Stimulated activated CD8-positive, alpha-beta memory T cell treated with anti-CD3 and anti-CD28 coated beads, Interleukin-15, amount 100 ng/mL, for 24 hours (primary cell): ENCODE results near the gene SECTM1.

Experiments
- DNase-seq: peaks from one replicate; pipeline ENCODE4 v3.0.0-alpha.2; 2020; ENCODE audit warnings: low read depth

Gene SECTM1

GRCh38 chr17:82328141-82328993, 5.2 kb downstream of the SECTM1 start:
- no peak for DNase-seq

GRCh38 chr17:82327757-82328140, 5.8 kb downstream of the SECTM1 start:
- no peak for DNase-seq

DNA sequence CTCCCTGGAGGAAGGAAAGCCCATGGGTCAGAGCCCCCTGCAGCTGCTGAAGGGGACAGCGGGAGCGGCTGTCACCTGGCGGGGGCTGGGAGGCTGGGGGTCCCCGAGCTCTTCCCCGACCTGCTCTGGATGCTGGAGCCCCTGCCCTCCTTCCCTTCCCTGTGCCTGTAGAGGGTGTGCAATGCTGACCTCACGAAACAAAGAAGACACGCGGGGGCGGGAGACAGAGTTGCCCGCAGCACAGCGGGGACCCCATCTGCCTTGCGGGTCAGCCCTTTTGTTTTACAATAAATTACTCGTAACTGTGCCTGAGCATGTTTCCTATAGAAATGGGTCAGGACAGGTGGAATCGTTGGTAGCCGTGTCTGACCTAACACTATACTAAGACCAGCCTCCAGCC, 6.3 kb downstream of the SECTM1 start:
- DNase-seq, result no peak

GRCh38 chr17:82325286-82326180, 8.0 kb downstream of the SECTM1 start:
- DNase-seq, result no peak

DNA sequence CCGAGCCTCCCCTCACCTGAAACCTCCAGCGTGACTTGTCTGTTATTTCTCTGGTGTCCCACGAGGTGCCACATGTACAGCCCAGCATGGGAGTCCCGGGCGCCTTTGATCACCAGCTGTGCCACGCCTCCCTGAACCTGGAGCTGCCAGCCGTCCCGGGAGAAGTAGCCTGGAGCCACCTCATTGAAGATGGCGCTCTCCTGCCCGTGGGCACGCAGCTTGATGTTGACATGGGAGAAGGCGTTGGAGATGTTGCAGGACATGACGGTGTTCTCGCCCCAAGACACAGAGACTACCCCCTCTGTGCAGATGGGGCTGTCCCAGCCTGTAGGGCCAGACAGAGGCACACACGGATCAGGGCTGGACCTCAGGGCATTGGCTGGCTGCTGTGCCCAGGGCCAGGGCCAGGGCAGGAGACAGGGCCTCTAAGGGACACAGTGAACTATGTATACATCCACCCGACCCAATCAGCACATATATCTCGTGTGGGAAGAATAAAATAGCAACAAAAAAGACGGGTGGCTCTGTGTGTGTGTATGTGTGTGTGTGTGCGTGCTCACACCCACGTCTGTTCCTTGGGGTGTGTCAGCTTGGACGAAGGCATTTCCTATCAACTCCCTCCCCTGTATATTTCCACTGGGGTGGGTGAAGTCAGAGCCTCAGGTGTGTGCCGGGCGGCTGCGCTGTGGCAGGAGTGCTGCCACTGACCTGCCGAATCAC, 8.8 kb downstream of the SECTM1 start:
- no peak for DNase-seq

GRCh38 chr17:82323514-82324234, 9.9 kb downstream of the SECTM1 start:
- no peak for DNase-seq

- DNase-seq, result no peak
Measured at GRCh38 chr17:82322526-82323453, 10.8 kb downstream of the SECTM1 start.

DNA sequence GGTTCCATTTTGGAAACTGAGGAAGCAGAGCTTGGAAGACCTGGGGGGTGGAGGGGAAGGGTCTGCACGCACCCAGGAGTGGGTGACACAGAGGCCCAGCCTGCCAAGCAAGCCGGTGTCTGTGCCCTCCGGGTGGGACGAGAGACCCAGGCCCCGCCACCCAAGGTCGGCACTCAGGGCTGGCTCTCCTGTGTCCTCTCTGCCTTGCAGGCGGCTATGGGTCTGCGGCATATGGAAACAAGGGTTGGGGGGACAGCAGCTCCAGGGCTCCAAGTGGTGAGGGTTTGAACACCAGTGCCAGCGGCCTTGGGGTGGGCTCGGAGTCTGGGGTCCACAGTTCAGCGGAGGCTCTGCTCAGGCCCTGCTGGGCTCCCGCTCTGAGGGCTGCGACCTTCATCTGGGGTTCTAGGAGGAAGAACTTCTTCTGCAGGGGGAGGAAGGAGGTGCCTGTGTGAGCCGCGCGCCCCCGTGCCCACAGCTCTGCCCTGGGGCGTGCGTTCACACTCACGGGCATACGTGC, 11.6 kb downstream of the SECTM1 start:
- DNase-seq, result no peak

GRCh38 chr17:82320956-82321927, 12.3 kb downstream of the SECTM1 start:
- DNase-seq, result peak; percentile 49

GRCh38 chr17:82320140-82320840, 13.3 kb downstream of the SECTM1 start:
- no peak for DNase-seq

- DNase-seq, result no peak
Measured at GRCh38 chr17:82319619-82320062, 13.9 kb downstream of the SECTM1 start.

DNA sequence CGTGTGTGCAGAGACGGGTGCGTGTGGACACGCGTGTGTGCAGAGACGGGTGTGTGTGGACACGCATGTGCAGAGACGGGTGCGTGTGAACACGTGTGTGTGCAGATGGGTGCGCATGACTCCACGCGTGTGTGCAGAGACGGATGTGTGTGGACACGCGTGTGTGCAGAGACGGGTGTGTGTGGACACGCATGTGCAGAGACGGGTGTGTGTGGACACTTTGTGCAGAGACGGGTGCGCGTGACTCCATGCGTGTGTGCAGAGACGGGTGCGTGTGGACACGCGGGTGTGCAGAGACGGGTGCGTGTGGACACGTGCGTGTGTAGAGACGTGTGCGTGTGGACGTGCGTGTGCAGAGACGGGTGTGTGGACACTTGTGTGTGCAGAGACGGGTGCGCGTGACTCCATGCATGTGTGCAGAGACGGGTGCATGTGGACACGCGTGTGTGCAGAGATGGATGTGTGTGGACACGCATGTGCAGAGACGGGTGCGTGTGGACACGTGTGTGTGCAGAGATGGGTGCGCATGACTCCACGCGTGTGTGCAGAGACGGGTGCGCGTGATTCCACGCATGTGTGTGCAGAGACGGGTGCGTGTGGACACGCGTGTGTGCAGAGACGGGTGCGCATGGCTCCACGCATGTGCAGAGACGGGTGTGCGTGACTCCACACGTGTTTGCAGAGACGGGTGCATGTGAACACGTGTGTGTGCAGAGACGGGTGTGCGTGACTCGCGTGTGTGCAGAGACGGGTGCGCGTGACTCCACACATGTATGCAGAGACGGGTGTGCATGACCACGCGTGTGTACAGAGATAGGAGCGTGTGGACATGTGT, 14.6 kb downstream of the SECTM1 start:
- DNase-seq, result no peak

DNA sequence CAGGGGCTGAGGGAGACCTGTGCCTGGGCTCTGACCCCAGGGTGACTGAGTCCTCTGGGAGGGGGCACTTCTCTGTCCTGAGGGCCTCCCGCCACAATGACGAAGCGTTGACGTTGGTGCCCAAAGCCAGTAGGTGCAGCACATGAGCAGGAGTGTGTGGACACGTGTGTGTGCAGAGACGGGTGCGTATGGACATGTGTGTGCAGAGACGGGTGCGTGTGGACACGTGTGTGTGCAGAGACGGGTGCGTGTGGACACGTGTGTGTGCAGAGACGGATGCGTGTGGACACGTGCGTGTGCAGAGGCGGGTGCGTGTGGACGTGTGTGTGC, 15.4 kb downstream of the SECTM1 start:
- DNase-seq, result no peak

- DNase-seq, result no peak
Measured at GRCh38 chr17:82317394-82318168, 16.0 kb downstream of the SECTM1 start, which contains the start of gene CD7. Gene CD7, minus strand, starts transcription at chr17:82317608. Its CDS starts 113 bp downstream, at chr17:82317495.

DNA sequence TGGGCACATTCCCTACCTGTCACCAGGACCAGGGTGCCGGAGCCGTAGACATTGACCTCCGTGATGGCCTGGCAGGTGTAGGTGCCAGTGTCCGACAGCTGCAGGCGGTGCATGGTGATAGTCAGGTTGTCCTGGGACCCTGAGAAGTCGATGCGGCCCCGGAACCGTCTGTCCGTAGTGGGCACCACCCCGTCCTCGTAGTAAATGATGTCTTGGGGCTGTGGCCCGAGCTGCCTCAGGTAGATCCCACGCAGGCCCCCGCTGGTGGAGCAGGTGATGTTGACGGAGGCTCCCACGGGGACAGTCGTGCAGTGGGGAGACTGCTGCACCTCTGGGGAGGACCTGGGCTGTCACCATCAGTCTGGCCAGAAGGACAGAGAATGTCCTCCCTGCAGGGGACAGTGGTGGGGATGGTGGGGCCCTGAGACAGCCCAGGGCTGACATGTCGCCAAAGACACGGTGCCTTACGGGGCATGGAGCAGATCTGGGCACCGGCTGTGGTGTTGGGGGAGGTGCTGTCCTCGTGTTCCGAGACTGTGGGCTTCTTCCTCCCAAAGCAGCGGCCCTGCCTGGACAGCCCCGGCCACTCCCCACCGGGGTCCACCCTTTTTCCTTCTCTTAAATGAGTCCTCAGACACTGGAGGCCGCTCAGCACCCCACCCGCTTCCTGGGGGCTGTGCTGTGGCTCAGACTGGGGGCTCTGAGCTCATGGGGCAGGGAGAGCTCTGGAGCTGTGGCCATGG, 16.7 kb downstream of the SECTM1 start:
- DNase-seq, result no peak
